IMR-90 (cell line): Measurements from ENCODE around the gene GAS5. TPM values are rescaled to one million over a fixed set of nuclear protein-coding genes. Genes with fewer than 3 reads are reported as not detected.

Experiments
- ATAC-seq: fragments of 200-7000 bp; cut with Tn5 transposase; 2 replicates; pipeline ENCODE4 v1.9.1; 2020; ENCODE audit warnings: low read depth, mild to moderate bottlenecking, moderate library complexity
- BruUV-seq: library from RNA; stranded (reverse); fragments of 400-500 nt; replicated peaks from 2 replicates; lab custom pipeline; 2021; lab: Mats Ljungman, UMichigan
- CTCF ChIA-PET: fragments of 300-600 bp; formaldehyde crosslinking; extraction: SDS; loops from one replicate; lab custom pipeline; 2021; ENCODE audit warnings: antibody characterized with exemption; lab: Yijun Ruan, JAX
- POLR2A ChIA-PET: fragments of 300-600 bp; sonication (Branson Sonifier 250); formaldehyde crosslinking; loops from one replicate; lab custom pipeline; 2022; ENCODE audit warnings: antibody characterized with exemption; ENCODE audit not compliant: unreplicated experiment; lab: Charles Lee
- DNase-seq: peaks from one replicate; pipeline ENCODE4 v3.0.0; 2013
- H2AFZ ChIP-seq: replicated peaks from 2 replicates; pipeline ENCODE3; 2013; ENCODE audit warnings: low read length, mild to moderate bottlenecking; ENCODE audit not compliant: poor library complexity
- H2AK5ac ChIP-seq: 2 replicates; pipeline ENCODE4 v1.6.1; 2013; ENCODE audit warnings: low read depth, low read length, inconsistent platforms
- H2AK9ac ChIP-seq: replicated peaks from 2 replicates; pipeline ENCODE3; 2013; ENCODE audit warnings: mild to moderate bottlenecking, low read depth, low read length, moderate library complexity; ENCODE audit not compliant: poor library complexity
- H2BK120ac ChIP-seq: 2 replicates; pipeline ENCODE4 v1.6.1; 2013; ENCODE audit warnings: low read depth, low read length, inconsistent platforms
- H2BK15ac ChIP-seq: 3 replicates; pipeline ENCODE4 v1.6.1; 2013; ENCODE audit warnings: low read depth, low read length, inconsistent platforms
- H2BK20ac ChIP-seq: 2 replicates; pipeline ENCODE4 v1.6.1; 2013; ENCODE audit warnings: low read depth, mild to moderate bottlenecking, inconsistent platforms, low read length, moderate library complexity
- H2BK5ac ChIP-seq: 2 replicates; pipeline ENCODE4 v1.6.1; 2013; ENCODE audit warnings: mild to moderate bottlenecking, low read depth, low read length, inconsistent platforms; ENCODE audit not compliant: poor library complexity, severe bottlenecking
- H3K14ac ChIP-seq: replicated peaks from 2 replicates; pipeline ENCODE4 v1.6.1; 2013; ENCODE audit warnings: low read depth, low read length, inconsistent platforms
- H3K18ac ChIP-seq: 2 replicates; pipeline ENCODE4 v1.6.1; 2013; ENCODE audit warnings: low read depth, low read length, control low read depth
- H3K23ac ChIP-seq: 2 replicates; pipeline ENCODE4 v1.6.1; 2013; ENCODE audit warnings: low read depth, low read length, inconsistent platforms
- H3K27ac ChIP-seq: 2 replicates; pipeline ENCODE4 v1.5.1; 2013; ENCODE audit warnings: mild to moderate bottlenecking, control low read depth, low read length; ENCODE audit not compliant: insufficient read depth
- H3K27me3 ChIP-seq: 2 replicates; pipeline ENCODE4 v1.6.1; 2013; ENCODE audit warnings: low read length; ENCODE audit not compliant: control insufficient read depth, insufficient read depth
- H3K36me3 ChIP-seq: 2 replicates; pipeline ENCODE4 v1.6.1; 2013; ENCODE audit warnings: low read length, mixed read lengths; ENCODE audit not compliant: control insufficient read depth, insufficient read depth
- H3K4ac ChIP-seq: 2 replicates; pipeline ENCODE4 v1.6.1; 2013; ENCODE audit warnings: low read depth, low read length, inconsistent platforms
- H3K4me1 ChIP-seq: 2 replicates; pipeline ENCODE4 v1.6.1; 2013; ENCODE audit warnings: low read length, mixed read lengths; ENCODE audit not compliant: control insufficient read depth, insufficient read depth
- H3K4me2 ChIP-seq: 2 replicates; pipeline ENCODE4 v1.6.1; 2013; ENCODE audit warnings: low read depth, mild to moderate bottlenecking, control low read depth, low read length, moderate library complexity
- H3K4me3 ChIP-seq: 2 replicates; pipeline ENCODE4 v1.5.1; 2013; ENCODE audit warnings: low read depth, mild to moderate bottlenecking, control low read depth, low read length, moderate library complexity; ENCODE audit not compliant: insufficient read depth
- H3K56ac ChIP-seq: 2 replicates; pipeline ENCODE4 v1.6.1; 2013; ENCODE audit warnings: low read length, inconsistent platforms; ENCODE audit not compliant: insufficient read depth; ENCODE audit errors: extremely low read depth
- H3K79me1 ChIP-seq, 2 experiments: 2 replicates each; pipeline ENCODE4 v1.6.1; 2013; ENCODE audit warnings: low read length in 2 of 2, inconsistent platforms in 1 of 2, low read depth in 1 of 2
- H3K9ac ChIP-seq: 2 replicates; pipeline ENCODE4 v1.6.1; 2013; ENCODE audit warnings: low read depth, low read length, control low read depth
- H3K9me1 ChIP-seq: 2 replicates; pipeline ENCODE4 v1.6.1; 2013; ENCODE audit warnings: low read length, inconsistent platforms; ENCODE audit not compliant: insufficient read depth
- H3K9me3 ChIP-seq: 2 replicates; pipeline ENCODE4 v1.6.1; 2013; ENCODE audit warnings: low read length; ENCODE audit not compliant: control insufficient read depth, insufficient read depth
- H4K20me1 ChIP-seq: 2 replicates; pipeline ENCODE4 v1.6.1; 2013; ENCODE audit warnings: low read length, inconsistent platforms; ENCODE audit not compliant: insufficient read depth
- H4K5ac ChIP-seq: 2 replicates; pipeline ENCODE4 v1.6.1; 2013; ENCODE audit warnings: mild to moderate bottlenecking, low read depth, low read length, control low read depth
- H4K8ac ChIP-seq, 2 experiments: 2 replicates each; pipeline ENCODE4 v1.6.1; 2013; ENCODE audit warnings: low read depth in 2 of 2, low read length in 2 of 2, control low read depth in 1 of 2, inconsistent platforms in 1 of 2
- H4K91ac ChIP-seq: 2 replicates; pipeline ENCODE4 v1.6.1; 2013; ENCODE audit warnings: low read depth, low read length, inconsistent platforms; ENCODE audit not compliant: insufficient read depth
- BHLHE40 ChIP-seq: fragments of 150-350 bp; IDR thresholded peaks from 2 replicates; pipeline ENCODE4 v1.6.1; 2016; ENCODE audit warnings: mild to moderate bottlenecking, low read depth, low read length
- CEBPB ChIP-seq: IDR thresholded peaks from 2 replicates; pipeline ENCODE4 v1.6.1; 2012; ENCODE audit warnings: low read depth, low read length, improper control_type of control experiment
- MAFK ChIP-seq: IDR thresholded peaks from 2 replicates; pipeline ENCODE4 v1.6.1; 2012; ENCODE audit warnings: low read depth, low read length, improper control_type of control experiment
- NFE2L2 ChIP-seq: fragments of 150-350 bp; IDR thresholded peaks from 2 replicates; pipeline ENCODE4 v1.6.1; 2016; ENCODE audit warnings: low read depth, mild to moderate bottlenecking, low read length
- POLR2A ChIP-seq: IDR thresholded peaks from 2 replicates; pipeline ENCODE4 v1.6.1; 2012; ENCODE audit warnings: mild to moderate bottlenecking, low read depth, low read length
- RAD21 ChIP-seq: IDR thresholded peaks from 2 replicates; pipeline ENCODE4 v1.6.1; 2012; ENCODE audit warnings: low read length, improper control_type of control experiment
- RCOR1 ChIP-seq: IDR thresholded peaks from 2 replicates; pipeline ENCODE4 v1.6.1; 2012; ENCODE audit warnings: mild to moderate bottlenecking, low read length, improper control_type of control experiment; ENCODE audit not compliant: insufficient replicate concordance
- RFX5 ChIP-seq: IDR thresholded peaks from 2 replicates; pipeline ENCODE4 v1.8.0; 2012; ENCODE audit warnings: low read depth, mild to moderate bottlenecking, low read length, moderate library complexity
- SMC3 ChIP-seq: fragments of 150-350 bp; IDR thresholded peaks from 2 replicates; pipeline ENCODE4 v1.6.1; 2016; ENCODE audit warnings: low read depth, mild to moderate bottlenecking, antibody characterized with exemption, low read length, moderate library complexity
- WGBS, 2 experiments: methylation state at CpG; one replicate each; pipeline versions ENCODE4 v1.1.5 to v1.1.7; 2013; ENCODE audit warnings: missing lambda C conversion rate in 2 of 2; ENCODE audit not compliant: insufficient read length in 1 of 2; ENCODE audit errors: extremely low coverage in 2 of 2; 5-methylcytosine and 5-hydroxymethylcytosine counted together
- dilution Hi-C: fragments of 300-500 bp; cut with HindIII; formaldehyde crosslinking; loops from one replicate; pipeline ENCODE4 v1.14.3; 2018; ENCODE audit warnings: low sequenced_read_pairs; ENCODE audit not compliant: unreplicated experiment
- in situ Hi-C: fragments of 300-500 bp; cut with MboI; formaldehyde crosslinking; loops from 3 replicates; pipeline ENCODE4 v1.14.3; 2019; ENCODE audit warnings: low sequenced_read_pairs, inconsistent platforms, mixed read lengths
- intact Hi-C: fragments of 100-400 bp; cut with micrococcal nuclease; formaldehyde crosslinking; loops from 2 replicates; pipeline ENCODE4 v1.10.0; 2022
- polyA plus RNA-seq, 3 experiments: library from polyadenylated mRNA; depleted of rRNA; stranded (reverse); fragments of >200 nt; gene quantifications; 2 replicates each; pipeline ENCODE4 v1.2.3, GENCODE V29; 2012; ENCODE audit warnings: low replicate concordance in 1 of 3
- total RNA-seq: library from RNA; depleted of rRNA; stranded (reverse); fragments of >200 nt; gene quantifications from 2 replicates; pipeline ENCODE4 v1.2.3, GENCODE V29; 2012
- TF ChIP-seq, protein P1 (sequence below): fragments of 150-350 bp; IDR thresholded peaks from 2 replicates; pipeline ENCODE4 v1.6.1; 2016; ENCODE audit warnings: low read depth, mild to moderate bottlenecking, low read length, moderate library complexity, borderline replicate concordance
- TF ChIP-seq, protein P2 (sequence below): conservative IDR thresholded peaks from 2 replicates; pipeline ENCODE4 v1.5.1; 2012; ENCODE audit warnings: mild to moderate bottlenecking, low read depth, low read length, improper control_type of control experiment

The GAS5 gene
- total and polyA plus RNA-seq, 2 of the 4 experiments (the other 2 are of a cell fraction): 380 to 737 TPM

DNA sequence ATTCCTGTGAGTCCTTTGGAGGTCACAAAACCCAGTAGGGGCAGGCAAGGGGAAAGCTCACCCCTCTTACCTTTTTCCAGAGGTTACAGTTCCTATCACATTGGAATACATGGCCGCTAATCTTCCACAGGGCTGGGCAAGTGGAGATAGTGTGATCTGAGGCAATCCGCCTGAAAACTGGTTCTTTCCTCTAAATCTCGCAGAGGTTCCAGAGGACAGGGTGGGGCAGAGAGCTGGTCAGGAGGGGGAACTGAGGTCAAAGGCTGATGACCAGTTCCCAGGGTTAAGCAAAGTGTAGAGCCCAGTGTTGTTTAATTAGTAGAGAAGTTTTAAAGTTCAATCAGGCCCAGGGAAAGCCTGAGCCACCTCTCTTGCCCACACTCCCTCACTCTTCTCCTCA lies 49.4 kb upstream of the GAS5 start, which contains the start of gene SERPINC1:
Gene SERPINC1 (minus strand): TSS at position 179 of the 400 bp plus-strand sequence. CDS start 68 bp downstream, at position 111.
- H2BK120ac ChIP-seq: no peak within 1 kb of the TSS
- no peak within 1 kb of the TSS for H3K4me2 ChIP-seq
- H3K23ac ChIP-seq: no peak within 1 kb of the TSS
- BruUV-seq: no TSS peak
- H2BK20ac ChIP-seq: no peak within 1 kb of the TSS
- H4K20me1 ChIP-seq: no peaks in the 10 kb centered on the region
- H3K56ac ChIP-seq: no peak within 1 kb of the TSS
- no CpG with 5 or more reads among the region's 3 CpGs for WGBS, 2 experiments
- H3K79me1 ChIP-seq: no peaks in the 10 kb centered on the region
- no peak within 1 kb of the TSS for H3K4me3 ChIP-seq
- no peak within 1 kb of the TSS for H4K5ac ChIP-seq
- in situ Hi-C loops: no loop called here
- no peak within 1 kb of the TSS for H2AK9ac ChIP-seq
- POLR2A ChIA-PET: no interaction called here
- H3K14ac ChIP-seq: no peak within 1 kb of the TSS
- H3K27me3 ChIP-seq: no peaks in the 10 kb centered on the region
- ATAC-seq (no peak), DNase-seq (no peak)
- H3K9ac ChIP-seq: no peak within 1 kb of the TSS
- H2BK5ac ChIP-seq: no peak within 1 kb of the TSS
- H3K9me1 ChIP-seq: no peaks in the 10 kb centered on the region
- no peak within 1 kb of the TSS for H4K8ac ChIP-seq
- no peaks in the 10 kb centered on the region for H3K9me3 ChIP-seq
- no peak within 1 kb of the TSS for H2BK15ac ChIP-seq
- H4K91ac ChIP-seq: no peak within 1 kb of the TSS
- H3K36me3 ChIP-seq: no peaks in the 10 kb centered on the region
- dilution Hi-C loops: no loop called here
- H2AFZ ChIP-seq: no peak within 1 kb of the TSS
- H3K27ac ChIP-seq: no peak within 1 kb of the TSS
- no peaks in the 10 kb centered on the region for H3K4me1 ChIP-seq
- CTCF ChIA-PET: no interaction called here
- no peak within 1 kb of the TSS for H3K4ac ChIP-seq
- intact Hi-C loops: no loop called here
- TF ChIP-seq RAD21 (no peak), CEBPB (no peak), POLR2A (no peak), RCOR1 (no peak), SMC3 (no peak), MAFK (no peak), BHLHE40 (no peak), NFE2L2 (no peak), RFX5 (no peak)
- TF ChIP-seq, protein P1, sequence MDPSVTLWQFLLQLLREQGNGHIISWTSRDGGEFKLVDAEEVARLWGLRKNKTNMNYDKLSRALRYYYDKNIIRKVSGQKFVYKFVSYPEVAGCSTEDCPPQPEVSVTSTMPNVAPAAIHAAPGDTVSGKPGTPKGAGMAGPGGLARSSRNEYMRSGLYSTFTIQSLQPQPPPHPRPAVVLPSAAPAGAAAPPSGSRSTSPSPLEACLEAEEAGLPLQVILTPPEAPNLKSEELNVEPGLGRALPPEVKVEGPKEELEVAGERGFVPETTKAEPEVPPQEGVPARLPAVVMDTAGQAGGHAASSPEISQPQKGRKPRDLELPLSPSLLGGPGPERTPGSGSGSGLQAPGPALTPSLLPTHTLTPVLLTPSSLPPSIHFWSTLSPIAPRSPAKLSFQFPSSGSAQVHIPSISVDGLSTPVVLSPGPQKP: no peak
- TF ChIP-seq, protein P2, sequence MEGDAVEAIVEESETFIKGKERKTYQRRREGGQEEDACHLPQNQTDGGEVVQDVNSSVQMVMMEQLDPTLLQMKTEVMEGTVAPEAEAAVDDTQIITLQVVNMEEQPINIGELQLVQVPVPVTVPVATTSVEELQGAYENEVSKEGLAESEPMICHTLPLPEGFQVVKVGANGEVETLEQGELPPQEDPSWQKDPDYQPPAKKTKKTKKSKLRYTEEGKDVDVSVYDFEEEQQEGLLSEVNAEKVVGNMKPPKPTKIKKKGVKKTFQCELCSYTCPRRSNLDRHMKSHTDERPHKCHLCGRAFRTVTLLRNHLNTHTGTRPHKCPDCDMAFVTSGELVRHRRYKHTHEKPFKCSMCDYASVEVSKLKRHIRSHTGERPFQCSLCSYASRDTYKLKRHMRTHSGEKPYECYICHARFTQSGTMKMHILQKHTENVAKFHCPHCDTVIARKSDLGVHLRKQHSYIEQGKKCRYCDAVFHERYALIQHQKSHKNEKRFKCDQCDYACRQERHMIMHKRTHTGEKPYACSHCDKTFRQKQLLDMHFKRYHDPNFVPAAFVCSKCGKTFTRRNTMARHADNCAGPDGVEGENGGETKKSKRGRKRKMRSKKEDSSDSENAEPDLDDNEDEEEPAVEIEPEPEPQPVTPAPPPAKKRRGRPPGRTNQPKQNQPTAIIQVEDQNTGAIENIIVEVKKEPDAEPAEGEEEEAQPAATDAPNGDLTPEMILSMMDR: no peak
- no peak within 1 kb of the TSS for H2AK5ac ChIP-seq
- H3K18ac ChIP-seq: no peak within 1 kb of the TSS
